Measurements from ENCODE around the gene NR2F1. TPM values are rescaled to one million over a fixed set of nuclear protein-coding genes. Genes with fewer than 3 reads are reported as not detected.

NR2F1 gene
- total RNA-seq, 1 donor from 2014 or later, result 32.7 TPM

DNA sequence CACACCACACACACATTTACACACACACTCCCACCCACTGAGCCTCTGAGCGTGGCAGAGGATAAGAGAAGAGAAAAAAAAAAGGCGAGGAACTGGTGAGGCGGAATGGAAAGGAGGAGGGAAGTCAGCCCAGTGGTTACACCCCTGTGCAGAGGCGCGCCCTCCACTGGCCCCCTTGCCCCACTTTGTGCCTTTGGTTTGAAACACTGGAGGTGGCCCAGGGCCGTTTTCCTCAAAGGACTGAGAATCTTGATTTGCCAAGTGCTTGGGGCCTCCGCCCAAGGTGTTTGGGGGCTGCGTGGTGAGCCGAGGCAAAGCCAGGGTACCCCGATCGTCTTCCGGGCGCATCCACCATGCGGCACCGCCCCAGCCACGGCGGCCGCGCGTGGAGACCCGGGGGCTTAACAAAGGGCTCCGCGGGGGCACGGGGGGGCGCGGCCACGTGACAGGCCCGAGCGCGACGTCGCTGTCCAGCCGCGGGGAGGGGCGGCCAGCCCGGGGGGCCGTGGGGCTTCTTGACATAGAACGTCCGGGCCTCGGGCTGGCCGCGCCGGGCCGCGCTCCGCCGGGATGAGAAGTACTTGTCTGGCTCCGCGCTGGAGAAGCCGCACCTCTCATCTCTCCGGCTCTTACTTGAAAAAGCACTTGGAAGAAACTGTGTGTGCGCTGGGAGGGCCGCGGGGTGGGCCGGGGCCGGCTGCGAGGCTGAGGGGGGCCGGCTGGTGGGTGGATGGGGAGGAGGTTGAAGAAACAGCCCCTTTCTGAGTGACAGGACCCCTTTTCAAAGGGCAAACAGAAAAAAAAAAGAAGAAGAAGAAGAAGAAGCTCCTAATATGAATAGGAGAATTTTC, 21.0 kb downstream of the NR2F1 start:
- no peak for DNase-seq (ENCODE audit: low spot score)

DNA sequence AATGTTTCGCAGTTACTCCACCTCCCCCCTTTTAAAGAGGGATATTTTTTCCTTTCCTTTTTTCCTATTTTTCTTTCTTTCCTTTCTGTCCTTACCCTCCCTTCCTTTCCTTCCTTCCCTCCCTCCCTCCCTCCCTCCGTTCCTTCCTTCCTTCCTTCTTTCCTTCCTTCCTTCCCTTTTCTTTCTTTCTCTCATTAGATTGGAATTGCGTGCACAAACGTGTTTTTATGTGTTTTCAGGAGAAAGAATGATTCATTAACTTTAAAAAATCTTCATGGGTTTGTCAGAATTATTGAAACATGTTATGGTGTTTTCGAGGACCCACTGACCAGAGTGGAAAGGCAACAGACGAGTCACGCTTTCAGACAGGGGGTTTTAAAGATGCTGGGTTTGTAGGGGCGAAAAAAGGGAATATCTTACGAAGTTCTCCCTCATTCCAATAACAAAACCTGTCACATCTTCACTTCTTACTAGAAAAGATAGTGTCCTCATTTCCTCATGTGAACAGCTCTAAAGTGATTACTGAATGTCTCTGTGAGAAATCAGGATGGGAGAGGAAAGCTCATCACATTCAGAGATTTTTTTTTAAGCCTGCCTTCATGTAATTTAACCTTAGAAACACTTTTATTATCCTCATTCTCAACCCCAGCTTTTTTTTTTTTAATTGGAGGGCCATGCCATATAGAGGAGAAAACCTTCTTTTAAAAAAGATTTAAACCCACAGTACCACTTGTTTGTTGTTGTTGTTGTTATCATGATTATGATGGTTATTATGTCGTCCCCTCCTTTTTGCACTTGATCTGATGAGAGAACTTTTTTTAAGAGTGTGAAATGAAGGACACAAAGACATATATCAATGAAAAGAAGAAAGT, 21.9 kb downstream of the NR2F1 start:
- no peak for DNase-seq (ENCODE audit: low spot score)

DNA sequence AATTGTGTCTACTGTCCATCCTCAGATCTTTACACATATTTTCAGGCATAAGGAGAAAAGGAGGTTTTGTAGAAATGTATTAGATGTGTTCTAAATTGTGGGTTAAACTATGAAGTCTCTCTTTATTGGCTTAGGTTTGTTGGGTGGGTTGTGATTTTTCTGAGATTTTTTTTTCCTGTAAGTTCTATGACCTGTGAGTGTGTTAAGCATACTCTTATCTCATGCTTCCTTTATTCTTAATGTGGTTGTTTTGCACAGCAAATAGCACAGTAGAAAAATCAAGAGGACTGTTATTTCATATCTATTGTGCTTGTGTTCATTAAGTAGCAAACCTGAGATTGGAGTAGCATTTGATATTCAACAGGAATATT, 23.3 kb downstream of the NR2F1 start:
- no peak for DNase-seq (ENCODE audit: low spot score)

DNA sequence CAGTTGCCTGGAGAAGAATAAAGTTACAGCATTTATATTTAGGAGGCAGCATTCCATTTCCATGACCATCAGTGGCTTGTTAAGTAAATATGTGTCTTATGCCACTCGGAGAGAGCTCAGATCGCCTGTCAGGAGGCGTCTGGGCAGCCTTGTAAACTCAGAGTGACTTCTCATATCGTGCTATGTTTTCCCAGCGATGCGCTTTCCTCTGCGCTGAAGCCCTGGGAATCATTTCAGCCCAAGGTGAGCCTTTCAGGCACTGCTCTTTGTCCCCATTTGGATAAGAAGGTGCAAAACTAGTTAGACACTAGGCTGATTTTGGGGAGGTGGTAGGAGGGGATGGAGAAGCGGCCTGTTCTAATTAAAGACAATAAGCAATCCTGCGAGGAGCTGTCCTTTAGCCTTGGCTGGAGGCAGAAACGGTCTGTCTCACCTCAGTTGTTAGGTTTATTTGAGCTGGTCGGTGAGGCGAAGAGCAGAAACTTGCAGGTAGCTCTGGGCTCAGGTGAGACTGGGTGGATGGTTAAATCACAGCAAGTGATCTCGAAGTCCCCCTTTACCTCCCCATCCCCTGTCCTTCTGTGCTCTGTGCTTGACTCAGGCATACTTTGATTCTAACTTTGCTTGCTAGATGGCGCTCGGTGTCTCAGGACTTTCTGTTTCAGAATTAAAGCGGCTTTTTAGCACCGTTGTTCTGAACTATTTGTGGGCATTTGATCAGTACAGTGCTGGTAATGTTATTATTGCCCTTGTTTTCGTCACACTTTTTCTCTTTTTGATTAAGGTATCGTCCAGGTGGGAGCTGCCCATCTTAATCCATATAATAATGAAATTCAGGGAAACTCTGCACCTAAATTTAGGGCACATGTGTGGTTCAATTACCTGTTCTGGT, 24.6 kb downstream of the NR2F1 start:
- peak; percentile 71 for DNase-seq (ENCODE audit: low spot score)

DNA sequence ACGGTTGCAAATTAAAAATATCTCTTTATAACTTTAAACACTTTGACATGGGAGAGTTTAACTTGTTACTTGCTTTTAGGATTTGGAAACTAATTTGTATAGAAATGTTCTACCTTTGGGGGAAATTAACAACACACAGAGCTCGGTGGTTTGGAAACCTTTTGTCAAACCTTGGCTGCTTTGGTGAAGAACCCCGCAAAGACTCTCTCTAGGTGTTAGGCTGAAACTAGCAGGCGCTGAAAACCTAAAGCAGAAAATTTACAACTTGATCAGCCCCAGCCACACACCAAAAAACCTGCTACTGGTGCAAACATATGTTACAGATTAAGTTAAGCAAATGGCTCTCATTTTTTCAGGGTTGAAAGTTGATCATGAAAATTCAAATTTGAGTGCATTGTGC, 25.8 kb downstream of the NR2F1 start:
- no peak for DNase-seq (ENCODE audit: low spot score)

DNA sequence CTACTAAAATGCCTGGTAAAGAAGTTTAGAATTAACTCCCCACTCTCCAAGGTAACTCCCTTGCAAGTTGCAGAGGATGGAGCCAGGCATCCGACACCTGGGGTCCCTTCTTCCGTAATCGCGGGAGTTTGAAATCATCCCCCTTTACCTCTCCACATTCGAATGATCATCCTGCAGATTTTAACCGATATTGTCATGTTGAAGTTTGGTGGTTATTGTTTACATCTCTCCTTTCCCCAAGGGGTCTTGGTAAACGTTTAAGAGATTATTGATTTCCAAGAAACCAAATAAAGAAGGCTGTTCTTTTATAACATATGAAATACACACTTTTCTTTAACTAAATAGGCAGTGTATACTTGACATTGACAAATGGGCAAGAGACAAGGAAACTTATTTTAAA, 26.7 kb downstream of the NR2F1 start:
- no peak for DNase-seq (ENCODE audit: low spot score)

DNA sequence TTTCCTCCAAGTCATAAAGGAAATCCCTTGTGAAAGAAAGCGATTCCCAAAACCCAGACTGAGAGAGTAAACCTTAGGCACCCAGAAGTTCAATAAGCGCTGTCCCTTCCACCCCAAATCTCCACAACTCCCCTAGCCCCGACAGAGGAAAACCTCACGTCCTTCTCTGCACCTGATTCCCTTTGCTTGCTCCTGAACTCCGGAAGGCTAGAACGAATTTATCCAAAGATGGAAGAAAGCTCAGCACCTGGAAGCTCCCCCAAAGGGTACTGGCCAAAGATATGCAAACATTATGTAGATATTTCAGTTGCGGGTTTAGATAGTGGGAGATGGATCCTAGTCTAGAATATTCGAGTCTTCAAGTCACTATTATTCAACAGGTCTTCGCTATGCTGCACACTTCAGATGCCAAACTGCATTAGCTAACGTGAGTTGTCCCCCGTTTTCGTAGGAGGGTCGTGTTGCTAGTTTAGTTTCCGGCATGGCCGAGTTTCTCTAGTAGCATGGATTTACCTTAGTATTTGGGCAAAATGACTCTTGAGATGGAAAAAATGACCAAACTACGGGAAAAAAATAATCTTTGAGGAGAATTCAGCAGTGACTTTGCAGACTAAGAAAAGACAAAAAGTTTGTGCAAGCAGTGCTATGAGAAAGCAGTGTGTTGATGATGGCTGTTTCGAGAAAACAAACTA, 27.7 kb downstream of the NR2F1 start:
- DNase-seq (ENCODE audit: low spot score), result no peak

DNA sequence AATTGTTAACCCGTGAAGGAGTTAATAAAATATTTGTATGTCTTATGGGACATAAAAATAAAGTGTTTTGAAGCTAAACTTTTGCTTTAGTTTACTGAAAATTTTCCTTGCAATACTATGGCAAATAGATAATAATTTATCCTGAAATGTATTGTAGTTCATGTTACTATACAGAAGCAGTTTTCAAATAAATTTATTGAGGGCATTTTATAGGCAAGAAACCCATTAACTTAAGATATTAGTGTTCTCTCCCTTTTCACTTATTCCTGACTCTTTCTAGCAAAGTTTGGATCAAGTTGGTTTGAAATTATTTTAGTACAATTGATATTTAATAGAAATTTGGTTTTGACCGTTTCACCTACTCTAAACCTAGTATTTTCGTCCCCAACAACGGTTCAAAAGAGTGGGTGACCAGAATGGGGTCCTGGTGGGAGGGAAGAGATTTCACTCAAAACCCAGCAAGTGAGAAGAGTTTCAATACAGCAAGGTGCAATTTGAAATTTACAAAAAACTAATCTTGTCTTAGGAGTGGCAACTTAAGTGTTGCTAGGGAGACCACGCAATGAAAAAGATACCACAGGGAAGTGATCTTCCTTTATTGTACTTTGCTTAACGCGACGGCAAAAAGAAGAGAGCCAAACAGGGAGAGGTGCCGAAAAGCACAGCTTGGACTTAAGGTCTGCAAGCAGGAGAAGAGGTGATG, 28.4 kb downstream of the NR2F1 start:
- no peak for DNase-seq (ENCODE audit: low spot score)

DNA sequence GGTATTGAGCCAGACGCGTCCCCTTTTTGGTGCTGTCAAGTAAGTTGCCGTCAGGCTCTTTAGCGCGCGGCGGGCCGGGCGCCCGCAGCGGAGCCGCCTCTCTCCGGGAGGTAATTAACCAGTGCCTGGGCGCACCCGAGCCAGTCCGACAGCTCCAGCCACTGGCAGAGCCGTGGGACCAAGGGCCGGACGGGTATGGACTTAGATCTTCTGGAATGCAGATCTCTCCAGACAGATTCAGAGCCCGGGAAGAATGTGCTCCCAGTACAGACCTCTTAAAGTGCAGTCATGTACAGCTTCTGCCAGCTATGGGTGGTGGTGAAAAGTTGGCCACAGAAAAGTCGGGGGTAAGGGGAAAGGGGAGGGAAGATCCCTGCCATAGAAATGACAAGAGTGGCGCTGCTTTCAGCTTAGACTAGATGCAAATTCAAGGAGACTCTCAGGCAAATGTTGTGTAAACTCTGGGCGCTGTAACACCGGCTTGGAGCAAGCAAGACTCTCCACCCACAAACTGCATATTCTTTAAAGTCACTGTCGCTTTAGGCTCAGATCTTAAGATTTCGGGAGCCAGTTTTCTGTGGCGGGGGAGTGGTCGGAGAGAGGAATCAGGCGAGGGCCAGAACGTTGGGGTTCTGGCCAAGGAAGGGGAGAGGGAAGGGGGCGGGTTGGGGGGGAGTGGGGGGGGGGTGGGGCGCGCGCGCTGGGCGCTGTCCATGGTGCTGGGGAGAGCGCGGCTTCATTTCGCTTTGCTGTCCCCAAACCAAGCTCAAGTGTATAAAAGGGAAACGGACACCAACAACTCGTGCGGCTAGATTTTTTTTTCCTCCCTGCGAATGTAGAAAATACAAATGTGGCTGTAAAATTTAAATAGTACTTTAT, 29.2 kb downstream of the NR2F1 start:
- no peak for DNase-seq (ENCODE audit: low spot score)

DNA sequence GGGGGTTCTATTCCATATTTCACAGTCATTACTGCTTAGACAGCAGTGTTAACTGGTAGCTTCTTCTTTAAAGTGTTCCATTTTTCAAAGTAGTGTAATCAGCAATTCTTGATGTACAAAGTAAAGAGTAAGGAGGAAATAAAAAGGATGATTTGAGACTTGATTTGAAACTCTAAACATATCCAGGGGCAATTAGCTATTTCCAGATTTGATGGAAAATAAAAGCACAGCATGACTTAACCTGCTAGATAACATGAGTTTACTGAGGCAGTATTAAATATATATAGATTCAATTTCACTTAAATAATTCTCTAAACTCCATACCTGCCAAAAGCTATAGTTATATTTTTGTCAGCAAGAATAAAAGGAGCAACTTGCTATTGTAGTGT, 29.8 kb downstream of the NR2F1 start:
- DNase-seq (ENCODE audit: low spot score), result no peak

DNA sequence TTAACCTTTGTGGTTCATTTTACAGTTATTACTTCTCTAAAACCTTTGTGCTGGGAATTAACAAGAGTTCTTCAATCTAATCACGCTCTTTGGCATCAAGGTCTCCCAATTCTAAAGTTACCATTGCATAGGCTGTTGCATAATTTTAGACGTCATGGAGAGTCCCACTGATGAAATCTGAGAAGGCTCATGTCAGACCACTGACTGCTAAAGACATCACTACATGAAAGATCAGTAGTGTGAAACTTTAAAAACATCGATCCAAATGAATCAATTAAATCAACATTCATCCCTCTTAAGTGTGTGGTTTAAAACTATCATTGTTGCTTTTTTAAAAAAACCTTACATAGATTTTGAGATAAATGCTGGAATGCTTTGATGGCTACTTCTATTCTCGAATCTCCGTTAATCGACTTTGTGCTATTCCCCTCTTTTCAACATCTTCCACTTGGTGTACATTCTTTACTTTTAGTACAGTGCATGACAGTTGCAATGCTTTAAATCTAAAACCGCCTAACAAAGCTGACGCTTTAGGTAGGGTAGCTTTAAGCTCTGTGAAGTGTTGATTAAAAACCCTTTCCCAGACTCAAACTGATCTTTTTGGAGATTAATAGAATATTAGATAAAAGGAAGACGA, 33.6 kb downstream of the NR2F1 start:
- DNase-seq (ENCODE audit: low spot score), result no peak

DNA sequence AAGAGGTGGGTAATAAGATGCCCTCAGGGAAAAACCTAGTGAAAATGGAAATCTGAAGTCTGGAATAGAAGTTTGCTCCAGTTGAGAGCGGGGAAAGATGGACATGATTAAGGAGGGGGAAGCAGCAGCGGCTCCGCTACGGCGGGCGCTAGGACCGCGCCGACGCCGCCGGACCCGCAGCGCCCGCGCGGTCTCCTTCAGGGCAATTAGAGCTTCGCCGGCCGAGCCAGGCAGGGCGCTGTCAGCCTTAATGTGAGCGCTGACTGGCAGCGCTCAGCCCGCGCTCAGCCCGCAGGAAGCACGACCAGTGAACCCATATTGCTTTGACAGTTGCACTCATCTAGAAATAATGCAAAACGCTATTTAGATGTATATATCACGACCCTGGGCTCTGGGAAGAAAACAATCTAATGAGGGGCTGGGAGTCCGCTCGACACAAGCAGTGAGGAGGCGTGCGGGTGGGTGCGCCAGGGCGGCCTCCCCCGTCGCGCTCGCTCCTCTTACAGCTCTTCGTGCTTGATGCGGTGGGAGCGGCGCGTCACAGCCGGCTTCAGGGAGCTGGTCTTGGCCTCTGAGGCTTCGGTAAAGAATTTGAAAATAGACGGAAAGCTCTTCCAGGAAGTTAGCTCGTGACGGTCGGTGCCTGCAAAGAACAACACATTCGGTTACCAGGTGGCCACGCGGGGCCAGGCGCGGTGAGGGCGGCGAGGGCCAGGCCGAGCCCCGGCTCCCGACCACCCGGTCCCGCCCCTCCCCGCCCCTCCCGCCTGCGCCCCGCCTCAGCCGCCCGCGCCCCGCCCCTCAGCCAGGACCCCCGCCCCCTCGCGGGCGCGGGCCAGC, 37.7 kb downstream of the NR2F1 start:
- DNase-seq (ENCODE audit: low spot score), result peak; percentile 67

DNA sequence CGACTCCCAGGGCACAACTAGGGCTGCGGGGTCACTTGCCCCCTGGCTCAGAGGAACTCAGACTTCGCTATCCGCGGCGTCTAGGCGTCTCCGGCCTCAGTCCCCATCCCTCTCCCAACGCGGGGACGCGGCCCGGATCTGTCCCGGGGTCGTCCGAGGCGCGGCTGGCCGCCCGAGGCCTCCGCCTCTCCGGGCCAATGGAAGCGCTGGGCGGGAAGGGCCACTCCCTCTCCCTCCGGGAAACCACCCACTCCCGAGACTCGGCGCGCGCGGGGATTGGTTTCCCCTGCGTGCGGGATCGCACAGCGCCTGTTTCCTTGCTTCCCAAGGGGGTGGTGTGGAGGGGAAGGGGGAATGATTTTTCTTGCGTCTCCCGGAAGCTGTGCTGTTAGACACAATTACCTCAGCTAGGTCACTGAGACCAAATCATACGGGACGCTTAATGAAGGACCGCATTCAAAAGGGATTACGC, 38.3 kb downstream of the NR2F1 start:
- peak; percentile 86 for DNase-seq (ENCODE audit: low spot score)

DNA sequence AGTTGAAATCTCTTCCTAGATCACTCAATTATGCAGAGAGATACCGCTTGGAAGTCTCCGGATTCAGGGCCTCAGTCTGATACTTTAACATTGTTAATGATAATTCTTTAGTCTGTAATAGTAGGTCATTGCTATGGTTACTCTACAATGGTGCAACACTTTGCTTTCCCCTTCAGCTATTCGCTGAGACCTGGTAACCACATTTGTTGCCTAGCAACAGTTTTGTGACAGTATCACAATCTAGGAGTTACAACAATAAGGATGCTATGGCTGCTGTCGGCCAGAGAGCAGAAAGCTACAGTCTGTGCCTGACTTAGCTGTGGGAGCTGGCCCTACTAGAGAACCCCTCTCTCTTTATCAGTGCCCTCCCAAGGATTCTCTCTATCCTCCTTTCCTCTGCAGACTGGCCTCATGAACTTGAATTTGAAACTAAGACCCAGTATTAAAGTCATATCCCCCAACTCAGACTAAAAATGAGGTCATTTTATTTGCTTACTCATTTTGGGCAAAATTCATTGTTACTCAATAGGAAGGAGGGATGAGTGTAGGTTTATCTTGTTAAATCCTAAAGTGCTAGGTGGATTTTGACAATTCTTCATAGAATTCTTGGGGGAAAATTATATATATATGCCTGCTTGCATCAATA, 39.3 kb downstream of the NR2F1 start:
- peak; percentile 33 for DNase-seq (ENCODE audit: low spot score)

DNA sequence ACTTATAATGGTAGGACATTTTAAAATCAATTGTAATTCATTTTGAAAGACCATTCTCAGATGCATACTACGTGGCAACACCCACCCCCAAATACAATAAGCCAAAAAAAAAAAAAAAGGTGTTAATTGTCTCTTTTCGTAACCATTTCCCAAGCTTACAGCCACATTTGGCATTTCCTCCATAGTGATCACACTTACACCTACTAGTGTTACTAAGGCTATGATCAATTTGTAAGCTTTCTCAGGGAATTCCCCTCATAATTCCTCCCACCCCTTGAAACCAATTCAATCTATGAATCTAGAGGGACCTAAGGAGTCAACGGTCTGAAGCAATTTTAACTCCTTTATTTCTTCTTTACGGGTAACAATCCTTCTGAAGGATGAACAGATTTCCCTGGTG, 40.1 kb downstream of the NR2F1 start:
- no peak for DNase-seq (ENCODE audit: low spot score)

DNA sequence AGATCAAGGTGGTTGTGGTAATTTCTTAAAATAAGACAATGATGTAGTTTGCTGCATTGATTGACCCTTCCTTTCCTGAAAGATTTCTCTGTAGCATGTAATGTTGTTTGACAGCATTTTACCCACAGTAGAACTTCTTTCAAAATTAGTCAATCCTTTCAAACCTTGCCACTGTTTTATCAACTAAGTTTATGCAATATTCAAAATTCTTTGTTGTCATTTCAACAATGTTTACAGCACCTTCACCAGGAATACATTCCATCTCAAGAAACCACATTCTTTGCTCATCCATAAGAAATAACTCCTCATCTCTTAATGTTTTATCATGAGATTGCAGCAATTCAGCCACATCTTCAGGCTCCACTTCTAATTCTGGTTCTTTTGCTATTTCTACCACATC, 43.8 kb downstream of the NR2F1 start:
- no peak for DNase-seq (ENCODE audit: low spot score)

DNA sequence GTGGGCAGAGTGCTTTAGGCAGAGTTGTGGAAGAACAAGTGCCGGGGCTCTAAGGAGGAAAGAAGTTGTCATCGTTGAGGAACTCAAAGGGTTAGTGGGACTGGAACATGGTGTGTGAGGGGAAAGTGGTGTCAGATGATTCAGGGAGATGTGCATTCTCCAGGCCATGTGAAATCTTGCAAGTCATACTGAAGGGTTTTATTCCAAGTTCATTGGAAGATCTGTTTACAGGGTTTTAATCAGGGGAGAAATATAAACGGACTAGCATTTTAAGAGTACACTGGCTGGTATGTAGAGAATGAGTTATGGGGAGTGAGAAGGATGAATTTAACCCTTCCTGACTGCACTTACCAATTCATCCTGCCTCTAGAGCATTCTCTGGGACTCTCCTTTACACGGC, 49.3 kb downstream of the NR2F1 start:
- DNase-seq (ENCODE audit: low spot score), result no peak

DNA sequence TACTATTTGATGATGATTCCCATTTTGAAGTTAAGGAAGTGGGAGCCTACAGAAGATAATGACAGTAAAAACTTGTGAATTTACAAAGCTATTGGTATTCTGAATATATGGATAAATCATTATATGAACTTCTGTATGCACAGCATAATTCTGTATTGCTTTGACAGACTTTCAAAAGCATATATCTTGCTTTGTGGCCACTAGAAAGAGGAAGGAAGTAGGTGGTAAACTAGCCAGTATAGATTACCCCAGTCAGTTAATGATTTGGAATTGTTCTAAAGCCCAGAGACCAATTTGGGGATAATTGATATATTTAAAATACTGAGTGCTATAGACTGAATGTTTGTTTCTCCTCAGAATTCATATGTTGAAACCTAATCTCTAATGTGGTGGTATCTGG, 53.0 kb downstream of the NR2F1 start:
- DNase-seq (ENCODE audit: low spot score), result no peak

Data from umbilical cord (tissue), 2 donors.